DOHH2 (cell line): ENCODE data around the gene SLC22A15.

Experiments
- CTCF ChIP-seq: fragments of 200-600 bp; sonication (generic); IDR thresholded peaks from one replicate; pipeline ENCODE4 v1.5.1; 2014; ENCODE audit warnings: antibody characterized with exemption, mild to moderate bottlenecking, low read depth, low read length; ENCODE audit not compliant: poor library complexity, severe bottlenecking
- EZH2phosphoT487 ChIP-seq: fragments of 200-600 bp; sonication (generic); IDR thresholded peaks from 2 replicates; pipeline ENCODE4 v1.6.1; 2017; ENCODE audit warnings: borderline replicate concordance, mild to moderate bottlenecking, antibody characterized with exemption, low read length, moderate library complexity, mixed read lengths

GRCh38 chr1:116104667-116105066 is 128.4 kb downstream of the SLC22A15 start:
- no peak for TF ChIP-seq CTCF
- no peak for TF ChIP-seq EZH2phosphoT487
